NCI-H526 treated with DMSO at 0.1 percent for 48 hours (cell line): ENCODE data around the gene ZACN.
A peak's percentile ranks its signal among the peaks of the same experiment; 100 is the strongest.

Experiments
- DNase-seq: peaks from one replicate; lab custom pipeline; 2025; lab: John Stamatoyannopoulos, UW

ZACN gene

DNA sequence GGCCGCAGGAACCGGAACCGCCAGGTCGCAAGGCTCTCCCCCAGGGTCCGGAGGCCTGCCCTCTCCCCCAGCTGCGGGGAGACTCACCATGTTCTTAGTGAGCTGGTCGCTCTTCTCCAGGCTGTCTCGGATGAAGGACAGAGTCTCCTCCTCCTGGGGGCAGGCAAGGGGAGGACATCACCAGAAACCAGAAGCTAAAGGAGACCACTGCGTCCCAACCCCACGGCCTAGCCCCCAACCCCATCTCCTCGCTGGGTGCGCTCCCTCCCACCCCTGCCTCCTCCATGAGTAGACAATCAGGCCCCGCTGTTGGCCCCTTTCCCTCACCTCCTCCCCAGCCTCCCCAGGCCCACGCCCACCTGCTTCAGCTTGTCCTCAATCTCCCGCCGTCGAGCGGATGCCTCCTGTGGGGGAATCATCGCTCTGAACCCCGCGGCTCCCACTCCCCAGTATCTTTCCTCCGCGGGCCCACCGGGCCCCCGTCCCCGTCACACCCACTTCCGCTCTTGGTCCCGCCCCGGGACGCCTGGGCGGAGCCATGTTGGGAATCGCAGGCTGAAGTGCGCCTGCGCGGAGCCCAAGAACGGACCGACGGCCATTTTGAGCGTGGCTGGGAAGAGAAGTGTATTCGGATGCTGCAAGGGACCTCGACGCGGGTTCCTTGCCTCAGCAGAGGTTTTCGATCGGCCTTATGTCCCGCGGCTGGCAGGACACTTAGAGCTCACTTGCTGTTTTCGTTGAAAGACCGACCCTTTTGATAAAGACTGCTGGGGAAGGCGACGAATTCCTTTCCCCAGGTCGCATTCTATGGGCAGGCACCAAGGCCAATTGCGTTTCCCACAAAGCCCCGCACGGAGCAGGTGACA lies 24.5 kb downstream of the ZACN start, which contains the start of gene EXOC7:
EXOC7 (minus strand) TSS at position 514 of the 866 bp plus-strand sequence; CDS start at position 419, 95 bp downstream.
- peak; percentile 64 for DNase-seq

DNA sequence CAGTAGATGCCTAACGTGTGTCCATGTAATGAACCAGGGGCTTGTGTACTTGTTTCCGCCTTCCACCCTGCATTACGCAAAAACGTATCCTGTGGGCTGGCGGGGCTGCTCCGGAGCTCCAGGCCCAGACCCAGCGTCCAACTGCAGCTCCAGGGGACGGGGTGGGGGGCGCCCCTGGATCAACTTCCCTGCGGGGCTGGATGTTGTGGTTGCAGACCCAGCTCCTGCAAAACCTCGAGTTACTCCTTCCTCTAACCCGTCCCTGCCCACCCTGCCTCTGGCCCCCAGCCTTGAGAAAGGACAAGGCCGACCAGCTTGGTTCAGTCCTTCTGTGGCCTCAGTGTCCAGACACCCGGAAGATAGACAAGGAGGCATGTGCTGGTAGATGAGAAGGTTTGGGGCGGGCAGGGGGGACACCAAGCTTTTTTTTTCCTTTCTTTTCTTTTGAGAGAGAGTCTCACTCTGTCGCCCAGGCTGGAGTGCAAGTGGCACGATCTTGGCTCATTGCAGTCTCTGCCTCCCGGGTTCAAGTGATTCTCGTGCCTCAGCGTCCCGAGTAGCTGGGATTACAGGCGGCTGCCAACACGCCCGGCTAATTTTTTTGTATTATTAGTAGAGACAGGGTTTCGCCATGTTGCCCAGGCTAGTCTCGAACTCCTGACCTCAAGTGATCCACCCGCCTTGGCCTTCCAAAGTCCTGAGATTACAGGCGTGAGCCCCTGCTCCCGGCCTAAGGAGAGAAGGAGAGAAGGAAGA lies 25.3 kb downstream of the ZACN start:
- DNase-seq = no peak

DNA sequence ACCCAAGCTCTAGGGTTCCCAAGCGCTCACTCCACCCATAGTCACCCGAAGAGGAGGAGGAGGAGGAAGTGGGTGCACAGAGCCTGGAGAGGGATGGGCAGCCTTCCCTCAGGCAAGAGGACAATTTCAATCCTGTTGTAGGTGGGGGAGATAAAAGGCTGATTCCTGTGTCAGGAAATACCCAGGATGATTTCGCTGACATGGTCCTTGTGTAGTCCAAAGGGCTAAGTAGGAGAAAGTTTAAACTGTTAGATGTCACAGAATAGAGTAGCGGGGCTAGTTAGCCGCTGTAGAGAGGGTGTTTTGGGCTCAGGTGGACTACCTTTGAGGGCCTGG lies 25.9 kb downstream of the ZACN start:
- no peak for DNase-seq

DNA sequence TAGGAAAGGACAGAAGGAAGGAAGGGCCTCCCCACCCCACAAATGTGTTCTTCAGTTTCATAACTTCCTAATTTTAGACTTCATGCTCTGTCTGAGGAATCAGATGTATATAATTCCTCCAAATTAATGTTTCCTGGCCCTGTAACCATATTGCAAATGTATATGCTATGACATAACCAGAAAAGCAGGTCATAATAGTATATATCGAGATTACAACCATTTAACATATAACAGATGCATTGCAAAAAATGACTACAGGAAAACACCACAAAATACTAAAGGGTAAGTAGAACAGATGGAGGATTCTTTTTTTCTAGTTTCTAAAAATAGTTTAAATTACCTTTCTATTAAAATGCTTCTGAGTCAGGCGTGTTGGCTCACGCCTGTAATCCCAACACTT lies 27.7 kb downstream of the ZACN start:
- DNase-seq = no peak

DNA sequence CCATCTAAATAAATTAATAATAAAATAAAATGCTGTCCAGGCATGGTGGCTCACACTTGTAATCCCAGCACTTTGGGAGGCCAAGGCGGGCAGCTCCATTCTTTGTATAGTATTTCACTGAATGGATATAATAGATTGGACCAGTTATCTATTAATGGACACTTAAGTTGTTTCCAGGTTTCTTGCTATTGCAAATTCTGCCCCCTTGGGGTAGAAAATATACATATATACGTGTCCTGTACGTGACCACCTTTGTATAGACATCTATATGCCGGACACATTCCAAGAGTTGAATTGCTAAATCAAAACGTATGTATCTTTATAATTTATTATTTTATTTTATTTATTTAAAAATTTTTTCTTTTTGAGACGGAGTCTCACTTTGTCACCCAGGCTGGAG lies 28.5 kb downstream of the ZACN start:
- no peak for DNase-seq

DNA sequence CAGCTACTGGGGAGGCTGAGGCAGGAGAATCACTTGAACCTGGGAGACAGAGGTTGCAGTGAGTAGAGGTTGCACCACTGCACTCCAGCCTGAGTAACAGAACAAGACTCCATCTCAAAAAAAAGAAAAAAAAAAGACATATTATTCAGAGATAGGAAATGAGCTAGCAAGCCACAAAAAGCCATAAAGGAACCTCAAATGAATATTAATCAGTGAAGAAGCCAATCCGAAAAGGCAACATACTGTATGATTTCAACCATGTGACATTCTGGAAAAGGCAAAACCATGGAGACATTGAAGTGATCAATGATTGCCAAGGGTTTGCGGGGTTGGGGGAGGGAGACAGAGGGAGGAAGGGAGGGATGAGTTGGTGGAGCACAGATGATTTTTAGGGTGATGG lies 33.0 kb downstream of the ZACN start:
- DNase-seq = no peak

DNA sequence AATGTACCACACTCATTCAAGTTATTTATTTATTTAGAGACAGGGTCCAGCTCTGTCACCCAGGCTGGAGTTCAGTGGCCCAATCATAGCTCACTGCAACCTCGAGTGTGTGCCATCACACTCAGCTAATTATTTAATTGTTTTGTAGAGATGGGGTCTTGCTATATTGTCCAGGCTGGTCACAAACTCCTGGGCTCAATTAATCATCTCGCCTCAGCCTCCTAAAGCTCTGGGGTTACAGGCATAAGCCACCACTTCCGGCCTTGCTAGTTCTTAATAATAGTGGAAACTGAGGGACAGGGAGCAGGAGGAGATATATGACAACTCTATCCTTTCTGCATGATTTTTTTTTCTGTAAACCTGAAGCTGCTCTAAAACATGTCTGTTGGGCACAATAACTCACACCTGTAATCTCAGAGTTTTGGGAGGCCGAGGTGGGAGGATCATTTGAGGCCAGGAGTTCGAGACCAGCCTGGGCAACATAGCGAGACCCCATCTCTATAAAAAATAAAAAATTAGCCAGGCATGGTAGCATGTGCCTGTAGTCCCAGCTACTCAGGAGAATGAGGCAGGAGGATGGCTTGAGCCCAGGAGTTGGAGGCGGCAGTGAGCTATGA lies 36.3 kb downstream of the ZACN start:
- no peak for DNase-seq

DNA sequence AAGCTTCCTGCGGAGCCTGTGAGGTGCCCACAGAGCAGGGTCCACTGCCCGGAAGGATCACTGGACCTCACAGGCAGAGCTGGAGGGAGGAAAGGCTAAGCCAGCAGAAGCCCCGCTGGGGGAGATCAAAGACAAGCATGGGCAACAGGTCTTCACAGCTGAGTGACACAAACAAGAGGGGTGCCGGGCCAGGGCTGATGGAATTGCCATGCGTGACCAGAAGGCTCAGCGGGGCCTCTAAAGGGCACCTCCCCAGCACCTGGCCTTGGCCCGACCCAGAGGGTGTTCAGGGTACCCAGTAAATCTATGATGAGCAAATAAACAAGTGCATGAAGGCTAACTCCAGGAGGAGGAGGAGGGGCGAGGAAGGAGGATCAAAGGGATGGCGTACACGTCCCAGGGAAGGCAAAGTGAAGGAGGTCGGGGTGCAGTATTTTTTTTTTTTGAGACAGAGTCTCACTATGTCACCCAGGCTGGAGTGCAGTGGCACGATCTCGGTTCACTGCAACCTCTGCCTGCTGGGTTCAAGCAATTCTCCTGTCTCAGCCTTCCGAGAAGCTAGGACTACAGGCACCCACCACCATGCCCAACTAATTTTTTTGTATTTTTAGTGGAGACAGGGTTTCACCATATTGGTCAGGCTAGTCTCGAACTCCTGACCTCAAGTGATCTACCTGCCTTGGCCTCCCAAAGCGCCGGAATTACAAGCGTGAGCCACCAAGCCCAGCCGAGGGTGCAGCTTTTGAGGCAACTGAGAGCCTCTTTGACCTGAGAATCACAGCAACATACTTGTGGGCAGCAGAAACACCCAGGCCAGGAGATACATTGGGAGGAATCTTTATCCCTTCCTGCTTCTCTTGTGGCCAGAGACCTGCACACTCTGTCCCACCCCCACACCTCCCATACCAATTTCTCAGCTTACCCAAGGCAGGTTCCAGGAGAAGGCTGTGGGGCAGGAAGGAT lies 40.7 kb downstream of the ZACN start:
- no peak for DNase-seq

DNA sequence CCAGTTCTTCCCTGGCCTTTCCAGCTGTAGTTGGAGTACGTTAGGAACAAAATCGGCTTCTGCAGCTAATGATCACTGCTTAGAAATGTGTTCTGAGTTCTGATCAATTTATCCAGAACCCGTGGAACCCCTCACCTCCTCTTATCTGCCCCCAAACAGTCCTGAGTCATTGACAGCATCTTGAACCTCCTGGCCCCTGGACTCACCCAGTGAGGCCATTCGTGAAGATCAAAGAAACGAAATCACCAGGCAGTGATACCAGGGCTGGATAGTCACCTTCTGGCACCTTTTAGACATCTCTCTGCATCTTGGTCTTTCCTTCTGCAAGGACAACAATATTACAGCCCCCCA lies 41.7 kb downstream of the ZACN start:
- DNase-seq = no peak

DNA sequence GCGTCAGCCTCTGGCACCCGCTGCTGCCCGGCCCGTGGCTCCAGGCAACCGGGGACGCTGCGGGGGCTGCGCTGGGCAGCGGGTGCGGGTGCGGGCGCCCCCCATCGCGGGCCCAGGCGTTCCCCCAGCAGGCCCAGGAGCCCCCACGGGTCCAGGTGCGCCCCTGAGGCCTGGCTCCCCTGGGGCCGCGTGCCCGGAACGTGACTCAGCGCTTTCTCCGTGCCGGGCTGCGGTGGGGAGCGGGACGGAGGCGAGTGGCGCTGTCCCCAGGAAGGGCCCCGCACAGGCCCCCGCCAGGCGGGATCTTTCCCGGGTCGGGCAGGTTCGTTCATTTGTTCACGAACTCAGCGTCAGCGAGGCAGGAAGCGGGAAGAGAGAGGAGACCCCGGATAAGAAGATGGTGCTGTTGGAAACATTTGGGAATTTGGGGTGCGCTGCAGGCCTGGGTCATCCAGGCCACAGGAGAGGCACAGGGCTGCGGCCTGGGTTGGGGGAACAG lies 43.0 kb downstream of the ZACN start:
- DNase-seq = no peak

DNA sequence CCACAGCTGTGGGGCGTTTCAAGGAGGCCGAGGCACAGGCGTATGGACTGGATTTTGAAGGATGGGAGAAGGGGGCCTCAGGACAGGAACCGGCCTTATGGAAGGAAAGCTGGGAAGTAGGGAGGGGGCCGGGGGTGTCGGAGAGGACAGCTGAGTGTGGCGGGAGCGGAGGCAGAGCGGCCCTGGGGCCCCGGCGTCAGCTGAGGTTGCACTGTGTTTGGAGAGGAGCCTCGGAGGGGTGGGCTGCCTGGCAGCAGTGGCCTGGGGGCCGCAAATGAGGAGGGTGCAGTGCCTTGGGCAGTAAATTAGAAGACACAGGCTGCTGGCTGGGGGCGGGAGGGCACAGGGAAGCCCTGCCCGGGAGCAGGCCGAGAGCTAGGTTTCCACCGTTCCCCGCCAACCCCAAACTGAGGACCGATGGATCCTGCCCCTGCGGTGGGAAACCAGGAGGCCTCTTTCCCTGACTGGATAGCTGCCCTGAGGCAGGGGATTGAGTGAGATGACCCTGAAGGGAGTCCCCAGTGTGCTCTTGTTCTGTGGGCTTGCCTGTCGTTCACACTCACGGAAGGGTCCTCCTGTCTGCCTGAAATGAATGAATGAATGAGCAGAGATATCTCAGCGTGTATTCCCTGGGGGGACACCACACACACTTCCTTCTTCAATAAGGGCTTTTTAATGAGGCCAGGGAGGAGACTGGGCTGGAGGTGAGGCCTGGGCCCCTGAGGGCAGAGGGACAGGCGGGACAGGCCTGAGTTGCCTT lies 43.6 kb downstream of the ZACN start:
- no peak for DNase-seq

DNA sequence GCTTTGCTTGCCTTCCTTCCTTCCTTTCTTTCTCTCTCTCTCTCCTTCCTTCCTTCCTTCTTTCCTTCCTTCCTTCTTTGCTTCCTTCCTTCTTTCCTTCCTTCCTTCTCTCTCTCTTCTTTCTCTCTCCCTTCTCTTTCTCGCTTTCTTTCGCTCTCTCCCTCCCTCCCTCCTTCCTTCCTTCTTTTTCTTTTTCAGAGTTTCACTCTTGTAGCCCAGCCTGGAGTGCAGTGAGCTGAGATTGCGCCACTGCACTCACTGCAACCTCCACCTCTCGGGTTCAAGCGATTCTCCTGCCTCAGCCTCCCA lies 44.2 kb downstream of the ZACN start:
- no peak for DNase-seq

DNA sequence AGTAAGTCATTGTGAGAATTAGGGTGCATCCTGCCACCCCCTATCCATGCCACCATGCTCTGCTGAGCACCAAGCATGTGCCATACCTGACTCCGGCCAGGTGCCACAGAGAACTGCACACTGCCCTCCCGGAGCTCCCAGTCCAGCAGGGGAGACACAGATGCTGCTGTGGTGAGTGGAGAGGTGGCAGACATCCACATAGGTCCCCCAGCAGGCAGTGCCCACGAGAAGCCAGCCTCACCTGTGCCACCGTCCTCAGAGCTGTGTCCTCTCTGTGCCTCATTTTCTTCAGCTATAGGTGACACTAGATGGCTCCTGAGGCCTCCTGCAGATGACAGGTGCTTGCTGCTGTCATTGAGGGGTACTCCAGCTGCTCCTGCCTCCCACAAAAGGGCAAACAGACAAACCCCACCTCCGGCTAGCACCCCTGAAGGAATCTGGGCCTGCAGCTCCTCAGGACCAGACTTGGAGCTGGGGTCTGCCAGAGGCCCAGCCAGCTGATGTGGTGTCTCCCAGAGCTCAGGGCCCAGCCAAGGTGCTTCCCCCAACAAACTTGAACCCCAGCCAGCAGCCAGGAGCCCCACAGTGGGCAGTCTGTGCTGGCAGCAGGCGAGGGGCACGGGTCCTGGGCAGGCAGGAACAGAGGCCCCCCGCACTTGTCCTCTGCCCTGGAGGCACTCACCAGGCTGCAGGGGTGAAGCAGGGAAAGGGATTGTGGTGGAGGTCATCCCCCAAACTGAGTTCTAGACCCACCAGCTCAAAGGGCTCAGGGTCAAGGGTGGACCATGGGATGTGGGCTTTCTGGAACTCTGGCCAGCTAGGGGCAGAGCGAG lies 45.0 kb downstream of the ZACN start:
- DNase-seq = no peak

DNA sequence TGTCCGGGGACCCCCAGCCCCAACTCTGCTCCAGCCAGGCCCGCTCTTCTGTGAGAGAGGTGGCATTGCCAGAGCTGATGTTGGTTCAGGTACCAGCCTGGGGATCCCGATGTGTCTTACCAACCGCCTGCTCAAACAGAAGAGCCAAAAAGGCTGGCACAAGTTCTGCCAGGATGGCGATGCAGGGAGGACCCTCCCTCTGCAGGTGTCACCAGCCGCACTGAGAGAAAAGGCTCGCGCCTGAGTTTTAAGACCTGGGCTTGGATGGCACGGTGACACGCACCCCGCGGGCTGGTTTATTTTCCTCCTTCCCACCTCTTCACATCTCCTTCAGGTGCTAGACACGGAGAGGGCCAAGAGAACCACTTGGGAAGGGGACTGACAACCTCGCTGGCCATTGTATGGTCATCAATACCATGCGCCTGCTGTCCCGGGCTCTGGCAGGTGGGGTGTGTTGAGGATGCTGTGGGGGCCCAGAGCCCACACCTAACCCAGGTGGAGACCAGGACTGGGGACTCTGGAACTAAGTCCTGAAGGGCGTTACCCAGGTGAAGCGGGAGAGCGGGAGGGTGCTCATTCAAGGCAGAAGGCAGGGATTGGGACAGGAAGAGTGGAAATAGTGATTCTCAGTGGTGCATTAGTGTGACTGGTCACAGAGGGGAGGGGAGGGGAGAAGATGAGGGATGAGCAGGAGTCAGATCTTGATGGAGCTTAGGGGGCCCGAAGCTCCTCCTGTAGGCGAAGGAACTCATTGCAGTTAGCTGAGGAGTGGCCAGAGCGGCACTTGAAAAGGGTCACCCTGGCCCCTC lies 45.8 kb downstream of the ZACN start:
- no peak for DNase-seq

DNA sequence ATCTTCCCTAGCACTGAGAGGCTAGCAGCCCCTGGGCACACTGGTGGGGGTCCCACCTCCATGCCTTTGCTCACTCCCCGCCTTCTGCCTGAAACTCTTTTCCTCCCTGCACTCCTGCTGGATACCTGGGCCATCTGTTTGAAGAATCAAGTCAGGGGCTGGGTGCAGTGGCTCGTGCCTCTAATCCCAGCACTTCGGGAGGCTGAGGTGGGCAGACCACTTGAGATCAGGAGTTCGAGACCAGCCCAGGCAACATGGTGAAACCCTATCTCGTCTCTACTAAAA lies 46.4 kb downstream of the ZACN start:
- DNase-seq = no peak

DNA sequence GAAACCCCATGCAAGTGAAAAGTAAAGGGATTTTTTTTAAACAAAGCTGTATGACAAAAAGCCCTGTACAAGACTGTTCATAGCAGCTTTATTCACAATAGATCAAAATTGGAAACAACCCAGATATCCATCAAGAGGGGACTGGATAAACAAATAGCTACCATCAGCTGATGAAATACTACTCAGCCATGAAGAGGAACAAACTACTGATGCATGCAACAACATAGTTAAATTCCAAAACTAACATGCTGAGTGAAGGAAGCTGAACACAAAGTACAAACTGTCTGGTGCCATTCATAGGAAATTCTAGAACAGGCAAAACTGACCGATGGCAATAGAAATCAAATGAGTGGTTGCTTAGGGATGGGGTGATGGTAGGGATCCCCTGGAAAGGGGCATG lies 46.9 kb downstream of the ZACN start:
- DNase-seq = no peak

DNA sequence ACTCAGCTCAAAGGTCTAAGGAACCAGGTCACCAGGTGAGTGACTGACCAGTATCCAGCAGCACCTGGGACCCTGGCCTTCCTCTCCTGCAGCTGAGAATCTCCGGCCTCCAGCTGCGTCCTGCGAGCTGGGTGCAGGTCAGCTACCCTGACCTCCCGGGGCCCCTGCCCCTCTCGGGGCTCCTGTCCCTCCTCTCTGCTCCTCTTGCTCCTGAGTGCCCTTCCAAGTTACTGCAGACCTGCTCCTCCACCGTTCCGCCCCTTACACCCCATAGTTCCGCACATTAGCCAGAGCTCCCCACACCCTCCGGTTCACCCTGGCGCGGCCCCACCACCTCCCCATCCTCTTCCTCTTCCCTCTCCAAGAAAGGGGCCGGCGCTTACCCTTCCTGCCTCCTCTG lies 51.5 kb downstream of the ZACN start:
- DNase-seq = no peak

DNA sequence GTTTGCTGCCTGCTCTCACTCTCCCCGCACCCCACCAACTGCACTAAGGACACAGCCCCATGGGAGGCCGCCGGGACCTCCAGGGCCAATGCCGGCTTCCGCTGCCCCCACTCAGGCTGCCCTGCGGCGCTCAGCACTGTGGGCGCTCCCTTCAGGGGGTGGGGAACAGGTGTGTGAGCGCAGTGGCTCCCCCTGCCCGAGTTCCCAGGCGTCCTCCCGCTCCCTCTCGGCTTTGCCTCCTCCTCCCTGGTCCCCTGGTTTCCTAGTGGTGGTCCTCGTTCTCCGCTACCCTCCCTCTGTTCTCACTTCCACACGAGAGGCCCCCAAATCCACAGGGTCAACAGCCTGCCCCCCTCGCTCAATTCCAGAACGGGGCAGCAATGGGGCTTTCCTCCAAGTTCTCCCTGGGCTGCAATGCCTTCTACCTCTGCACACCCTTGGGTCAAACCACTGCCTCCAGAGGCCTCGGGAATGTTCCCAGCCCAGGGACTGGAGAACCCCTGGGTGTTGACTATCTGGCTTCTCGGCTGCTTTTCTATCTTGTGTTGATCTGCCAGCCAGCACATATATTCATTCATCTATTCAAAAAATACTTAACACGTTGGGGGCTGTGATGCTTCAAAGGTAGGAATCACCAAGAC lies 52.2 kb downstream of the ZACN start:
- DNase-seq = no peak
